ENCODE data around the gene HORMAD2.

- TF ChIP-seq CTCF (IDR thresholded peaks at IDR 0.05) (no peak), EZH2 (IDR thresholded peaks at IDR 0.05; ENCODE audit: borderline replicate concordance, insufficient read depth, low read depth, low read length, poor library complexity, severe bottlenecking) (no peak)
Observed at GRCh38 chr22:30064172-30064571, 16.1 kb upstream of the HORMAD2 start.

All from B cell (primary cell).